CD8-positive, alpha-beta memory T cell (primary cell): ENCODE measurements around the gene KBTBD2. TPM values are rescaled to one million over a fixed set of nuclear protein-coding genes. Genes with fewer than 3 reads are reported as not detected.

Experiments used
- CTCF ChIA-PET: fragments of 350-600 bp; sonication (Branson Sonifier 250); formaldehyde crosslinking; loops from one replicate; lab custom pipeline; 2021; ENCODE audit warnings: antibody characterized with exemption; lab: Charles Lee
- POLR2A ChIA-PET: fragments of 350-600 bp; sonication (Branson Sonifier 250); formaldehyde crosslinking; loops from one replicate; lab custom pipeline; 2021; ENCODE audit warnings: antibody characterized with exemption; lab: Charles Lee
- DNase-seq, 5 donors: peaks; one replicate each; pipeline versions ENCODE4 v3.0.0 to v3.0.0-alpha.2; 2020 to 2022; ENCODE audit warnings: mixed read lengths in 1 of 5
- H3K27ac ChIP-seq: one replicate; pipeline ENCODE4 v1.7.0; 2013; ENCODE audit warnings: low read depth, mild to moderate bottlenecking, low read length, moderate library complexity
- H3K27me3 ChIP-seq: 2 replicates; pipeline ENCODE4 v1.7.0; 2013; ENCODE audit warnings: low read length, mild to moderate bottlenecking; ENCODE audit not compliant: insufficient read depth, poor library complexity, severe bottlenecking
- H3K36me3 ChIP-seq: 2 replicates; pipeline ENCODE4 v1.7.0; 2013; ENCODE audit warnings: mild to moderate bottlenecking, low read length, moderate library complexity; ENCODE audit not compliant: insufficient read depth
- H3K4me1 ChIP-seq: 2 replicates; pipeline ENCODE4 v1.7.0; 2013; ENCODE audit warnings: mild to moderate bottlenecking, low read length, moderate library complexity; ENCODE audit not compliant: insufficient read depth
- H3K4me3 ChIP-seq: 2 replicates; pipeline ENCODE4 v1.7.0; 2013; ENCODE audit warnings: mild to moderate bottlenecking, low read length
- H3K9me3 ChIP-seq: 2 replicates; pipeline ENCODE4 v1.7.0; 2013; ENCODE audit warnings: mild to moderate bottlenecking, low read length
- H3K27ac Mint-ChIP-seq, 8 donors: one replicate each; pipeline ENCODE4 v1.8.0; 2020 to 2021; ENCODE audit warnings: mixed read lengths in 8 of 8, mild to moderate bottlenecking in 6 of 8, inconsistent platforms in 3 of 8, moderate library complexity in 3 of 8
- H3K27me3 Mint-ChIP-seq, 2 donors: one replicate each; pipeline ENCODE4 v1.8.0; 2020 to 2021; ENCODE audit warnings: mixed read lengths in 2 of 2, mild to moderate bottlenecking in 1 of 2, moderate library complexity in 1 of 2
- H3K36me3 Mint-ChIP-seq, 3 donors: one replicate each; pipeline ENCODE4 v1.8.0; 2020 to 2021; ENCODE audit warnings: mixed read lengths in 3 of 3, inconsistent platforms in 1 of 3, mild to moderate bottlenecking in 1 of 3
- H3K4me1 Mint-ChIP-seq, 3 donors: one replicate each; pipeline ENCODE4 v1.8.0; 2020 to 2021; ENCODE audit warnings: mixed read lengths in 3 of 3, inconsistent platforms in 1 of 3, mild to moderate bottlenecking in 1 of 3
- H3K4me3 Mint-ChIP-seq, 7 donors: one replicate each; pipeline ENCODE4 v1.8.0; 2020 to 2021; ENCODE audit warnings: mixed read lengths in 7 of 7, mild to moderate bottlenecking in 6 of 7, moderate library complexity in 4 of 7, inconsistent platforms in 2 of 7
- H3K9me3 Mint-ChIP-seq, 5 donors: one replicate each; pipeline ENCODE4 v1.8.0; 2020 to 2022; ENCODE audit warnings: mixed read lengths in 5 of 5, mild to moderate bottlenecking in 3 of 5, moderate library complexity in 2 of 5, inconsistent platforms in 1 of 5
- polyA plus RNA-seq: library from polyadenylated mRNA; unstranded; fragments of 300-500 nt; fragmentation: Illumina TruSeq; gene quantifications from one replicate; pipeline ENCODE4 v1.2.3, GENCODE V29; 2021
- total RNA-seq, 2 experiments: library from RNA; stranded (reverse); gene quantifications; one replicate each; pipeline ENCODE4 v1.2.3, GENCODE V29; 2021

The KBTBD2 gene
- total RNA-seq: 10 to 100 TPM; 21.8 to 24.2 TPM
- 21.9 TPM for polyA plus RNA-seq

- H3K9me3 Mint-ChIP-seq: peaks cover 0 to 5% (median 0%) of the 10 kb centered on the region in 5 donors
- H3K4me3 Mint-ChIP-seq: peak within 1 kb of the TSS; percentile 97 to 99 (median 98)
- Histone ChIP-seq H3K27me3 (no peaks in the 10 kb centered on the region), H3K4me3 (peak within 1 kb of the TSS; percentile 92), H3K36me3 (no peaks in the 10 kb centered on the region), H3K9me3 (no peaks in the 10 kb centered on the region), H3K4me1 (peaks cover 51% of the 10 kb centered on the region), H3K27ac (peak within 1 kb of the TSS; percentile 100)
- peaks cover 0 to 28% (median 3%) of the 10 kb centered on the region in 3 donors for H3K36me3 Mint-ChIP-seq
- peak within 1 kb of the TSS; percentile 99 to 100 (median 100) for H3K27ac Mint-ChIP-seq
- POLR2A ChIA-PET: interaction anchor here (0.9 to 3.5 kb wide), 10 partner anchors 14 to 401 kb away, joined by 3 to 31 read pairs (median 8); partner anchors contain the start of genes AVL9, BBS9, LSM5 and NT5C3A
- H3K4me1 Mint-ChIP-seq: peaks cover 46 to 60% (median 59%) of the 10 kb centered on the region in 3 donors
- peaks cover 0 to 5% of the 10 kb centered on the region in 2 donors for H3K27me3 Mint-ChIP-seq
- CTCF ChIA-PET: interaction anchor here (1.0 to 8.1 kb wide), 7 partner anchors 13 to 218 kb away, joined by 3 to 62 read pairs (median 4); partner anchors contain the start of gene RP9
- peak; percentile 76 to 89 (median 80) for DNase-seq
Measured at GRCh38 chr7:32891043-32891799, at the start of gene KBTBD2. TSS of gene KBTBD2 (minus strand) at chr7:32891760. CDS start at chr7:32879604, 12,156 bp downstream.

GRCh38 chr7:32941181-32941580, 49.6 kb upstream of the KBTBD2 start:
- H3K36me3 Mint-ChIP-seq: no peaks in the 10 kb centered on the region
- H3K4me1 Mint-ChIP-seq: peaks cover 7 to 20% (median 12%) of the 10 kb centered on the region in 3 donors
- H3K27ac Mint-ChIP-seq: no peak overlapping the region
- CTCF ChIA-PET: interaction anchor here (1.5 to 7.9 kb wide), 3 partner anchors 50 to 167 kb away, joined by 6 to 110 read pairs (median 36); partner anchors contain the start of gene KBTBD2
- Histone ChIP-seq H3K4me1 (peaks cover 10% of the 10 kb centered on the region), H3K27ac (no peak overlapping the region), H3K4me3 (no peak overlapping the region), H3K36me3 (no peaks in the 10 kb centered on the region), H3K9me3 (no peaks in the 10 kb centered on the region), H3K27me3 (no peaks in the 10 kb centered on the region)
- peak overlapping the region; percentile 53 to 93 (median 85) for H3K4me3 Mint-ChIP-seq
- H3K9me3 Mint-ChIP-seq: peaks cover 0 to 2% (median 0%) of the 10 kb centered on the region in 5 donors
- DNase-seq: no peak
- POLR2A ChIA-PET: no interaction called here
- H3K27me3 Mint-ChIP-seq: peaks cover 3% of the 10 kb centered on the region in 2 donors

- peak overlapping the region in 1 of 8 donors; percentile 44 for H3K27ac Mint-ChIP-seq
- DNase-seq: no peak
- Histone ChIP-seq H3K27me3 (no peaks in the 10 kb centered on the region), H3K9me3 (no peaks in the 10 kb centered on the region), H3K27ac (no peak overlapping the region), H3K4me3 (no peak overlapping the region), H3K36me3 (no peaks in the 10 kb centered on the region), H3K4me1 (peaks cover 7% of the 10 kb centered on the region)
- no peak overlapping the region for H3K4me3 Mint-ChIP-seq
- no peaks in the 10 kb centered on the region for H3K9me3 Mint-ChIP-seq
- POLR2A ChIA-PET: no interaction called here
- peaks cover 7 to 17% (median 12%) of the 10 kb centered on the region in 3 donors for H3K4me1 Mint-ChIP-seq
- CTCF ChIA-PET: interaction anchor here (0.9 to 1.1 kb wide), 2 partner anchors 8 to 91 kb away, joined by 3 read pairs; no protein-coding TSS in a partner anchor
- peaks cover 0 to 1% of the 10 kb centered on the region in 2 donors for H3K27me3 Mint-ChIP-seq
- H3K36me3 Mint-ChIP-seq: peaks cover 0 to 2% (median 0%) of the 10 kb centered on the region in 3 donors
Measured at GRCh38 chr7:32937344-32938174, 46.0 kb upstream of the KBTBD2 start.

- Mint-ChIP-seq H3K36me3 (peaks cover 0 to 2% (median 0%) of the 10 kb centered on the region in 3 donors), H3K9me3 (no peaks in the 10 kb centered on the region), H3K4me3 (peak overlapping the region in 1 of 7 donors; percentile 4), H3K4me1 (peaks cover 0 to 10% (median 5%) of the 10 kb centered on the region in 3 donors), H3K27ac (no peak overlapping the region), H3K27me3 (peaks cover 0 to 1% of the 10 kb centered on the region in 2 donors)
- ChIA-PET POLR2A (interaction anchor here (0.5 kb wide), 1 partner anchor 45 kb away, joined by 3 read pairs; no protein-coding TSS in a partner anchor), CTCF (interaction anchor here (0.9 kb wide), 1 partner anchor 90 kb away, joined by 3 read pairs; no protein-coding TSS in a partner anchor)
- no peaks in the 10 kb centered on the region for H3K36me3 ChIP-seq
- H3K27me3 ChIP-seq: no peaks in the 10 kb centered on the region
- H3K4me3 ChIP-seq: no peak overlapping the region
- no peak for DNase-seq
- H3K9me3 ChIP-seq: no peaks in the 10 kb centered on the region
- H3K27ac ChIP-seq: no peak overlapping the region
- peaks cover 1% of the 10 kb centered on the region for H3K4me1 ChIP-seq
Measured at GRCh38 chr7:32936689-32937088, 45.1 kb upstream of the KBTBD2 start.

- ChIA-PET CTCF (no interaction called here), POLR2A (no interaction called here)
- no peak overlapping the region for H3K4me3 ChIP-seq
- Mint-ChIP-seq H3K36me3 (peaks cover 0 to 2% (median 0%) of the 10 kb centered on the region in 3 donors), H3K4me3 (no peak overlapping the region), H3K27ac (no peak overlapping the region), H3K4me1 (peaks cover 0 to 6% (median 0%) of the 10 kb centered on the region in 3 donors), H3K9me3 (no peaks in the 10 kb centered on the region), H3K27me3 (peaks cover 0 to 1% of the 10 kb centered on the region in 2 donors)
- DNase-seq: no peak
- no peak overlapping the region for H3K27ac ChIP-seq
- H3K36me3 ChIP-seq: no peaks in the 10 kb centered on the region
- no peaks in the 10 kb centered on the region for H3K4me1 ChIP-seq
- H3K9me3 ChIP-seq: no peaks in the 10 kb centered on the region
- no peaks in the 10 kb centered on the region for H3K27me3 ChIP-seq
Measured at GRCh38 chr7:32935558-32935957, 44.0 kb upstream of the KBTBD2 start.

GRCh38 chr7:32930378-32930777, 38.8 kb upstream of the KBTBD2 start:
- Histone ChIP-seq H3K36me3 (no peaks in the 10 kb centered on the region), H3K4me1 (no peaks in the 10 kb centered on the region), H3K9me3 (no peaks in the 10 kb centered on the region), H3K4me3 (no peak overlapping the region), H3K27ac (no peak overlapping the region), H3K27me3 (no peaks in the 10 kb centered on the region)
- no peaks in the 10 kb centered on the region for H3K27me3 Mint-ChIP-seq
- no peaks in the 10 kb centered on the region for H3K9me3 Mint-ChIP-seq
- DNase-seq: no peak
- peaks cover 2 to 4% (median 3%) of the 10 kb centered on the region in 3 donors for H3K36me3 Mint-ChIP-seq
- ChIA-PET POLR2A (no interaction called here), CTCF (no interaction called here)
- no peaks in the 10 kb centered on the region for H3K4me1 Mint-ChIP-seq
- no peak overlapping the region for H3K27ac Mint-ChIP-seq
- no peak overlapping the region for H3K4me3 Mint-ChIP-seq

GRCh38 chr7:32929430-32930143, 38.0 kb upstream of the KBTBD2 start:
- H3K36me3 ChIP-seq: no peaks in the 10 kb centered on the region
- H3K36me3 Mint-ChIP-seq: peaks cover 2 to 4% (median 3%) of the 10 kb centered on the region in 3 donors
- DNase-seq: no peak
- no peaks in the 10 kb centered on the region for H3K4me1 Mint-ChIP-seq
- no peak overlapping the region for H3K4me3 ChIP-seq
- ChIA-PET POLR2A (no interaction called here), CTCF (interaction anchor here (1.0 to 1.2 kb wide), 2 partner anchors 9 to 37 kb away, joined by 3 read pairs; no protein-coding TSS in a partner anchor)
- H3K27ac Mint-ChIP-seq: no peak overlapping the region
- H3K27me3 Mint-ChIP-seq: no peaks in the 10 kb centered on the region
- no peaks in the 10 kb centered on the region for H3K9me3 Mint-ChIP-seq
- no peak overlapping the region for H3K4me3 Mint-ChIP-seq
- H3K4me1 ChIP-seq: no peaks in the 10 kb centered on the region
- no peaks in the 10 kb centered on the region for H3K9me3 ChIP-seq
- H3K27ac ChIP-seq: no peak overlapping the region
- H3K27me3 ChIP-seq: no peaks in the 10 kb centered on the region
